ENCODE measurements around the gene CAPZA1.

Gene CAPZA1

DNA sequence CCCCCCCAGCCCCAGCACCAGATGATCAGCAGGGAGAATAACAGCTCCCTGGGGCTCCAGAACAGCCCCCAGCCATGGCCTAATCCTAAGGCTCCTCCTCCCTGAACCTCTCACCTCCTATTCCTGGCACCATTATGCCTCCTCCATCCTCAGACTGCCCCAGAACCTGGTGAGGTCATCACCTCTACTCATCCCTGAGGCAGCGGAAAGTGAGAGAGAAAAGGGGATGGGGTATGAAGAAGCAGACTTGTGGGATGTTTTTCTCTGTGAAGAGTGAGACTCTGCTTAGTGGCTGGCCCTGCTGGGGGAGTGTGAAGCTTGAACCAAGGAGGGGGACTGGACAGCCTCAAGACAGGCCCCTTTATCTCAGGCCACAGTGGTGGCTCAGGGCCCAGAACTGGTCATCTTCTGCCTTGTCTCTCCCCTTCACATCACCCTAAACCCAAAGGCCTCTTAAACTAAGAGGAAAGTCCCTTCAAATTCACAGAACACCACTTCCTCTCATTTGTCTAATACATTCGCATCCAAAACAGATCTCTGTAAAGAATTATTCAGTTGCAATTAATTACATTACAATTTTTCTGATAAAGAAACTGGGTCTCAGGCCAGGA, 97.7 kb downstream of the CAPZA1 start:
- DNase-seq, result no peak

DNA sequence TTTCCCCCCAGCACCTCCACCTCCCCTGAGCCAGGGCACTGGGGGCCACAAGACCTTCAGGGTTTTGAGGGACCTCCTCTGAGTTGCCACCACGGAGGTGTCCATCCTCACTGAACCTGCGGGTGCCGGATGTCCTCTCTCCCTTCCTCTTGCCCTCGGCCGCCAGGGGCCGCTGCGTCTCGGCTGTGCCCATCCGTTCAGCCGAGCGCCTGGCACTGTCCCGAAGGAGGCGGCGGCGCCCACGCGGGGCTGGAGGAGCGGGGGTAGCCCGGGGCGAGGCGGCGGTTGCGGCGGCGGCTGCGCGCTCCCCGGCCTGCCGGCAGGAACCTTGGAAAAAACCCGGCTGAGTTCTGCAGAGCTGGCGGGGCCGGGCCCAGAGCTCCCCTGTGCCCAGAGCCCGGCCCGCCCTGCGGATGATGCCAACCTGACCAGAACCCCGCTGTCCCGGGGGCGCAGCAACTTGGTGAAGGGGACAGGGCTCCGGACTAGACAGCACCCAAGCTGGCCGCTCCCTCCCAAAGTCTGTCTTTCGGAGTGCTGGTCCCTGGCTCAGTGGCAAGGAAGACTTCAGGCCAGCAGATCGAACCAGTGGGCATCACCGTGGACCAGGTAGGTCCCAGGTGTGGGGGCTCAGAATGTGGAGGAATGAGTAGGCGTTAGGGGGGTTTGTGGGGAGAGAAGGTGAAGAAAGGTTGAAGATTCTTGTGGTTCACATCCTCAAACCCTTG, 99.2 kb downstream of the CAPZA1 start:
- peak; percentile 63 for DNase-seq

DNA sequence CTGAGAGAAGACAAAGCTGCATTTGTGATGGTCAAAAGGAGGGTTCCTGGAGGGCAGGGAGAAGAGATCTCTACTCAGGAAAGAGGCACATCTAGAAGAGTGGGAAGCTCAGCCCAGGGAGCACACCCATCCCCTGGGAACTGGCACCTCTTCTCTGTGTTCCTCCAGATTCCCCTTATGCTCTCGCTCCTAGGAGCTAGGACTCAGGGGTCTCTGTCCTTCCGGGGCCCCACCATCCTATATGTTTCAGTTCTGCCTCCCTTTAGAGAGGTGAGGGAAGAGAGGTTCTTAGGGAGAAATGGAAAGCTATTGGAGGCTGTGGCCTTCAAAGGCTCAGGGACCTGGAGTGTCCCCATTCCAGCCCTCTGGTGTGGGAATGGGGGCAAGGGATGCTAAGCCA, 100.1 kb downstream of the CAPZA1 start:
- no peak for DNase-seq

DNA sequence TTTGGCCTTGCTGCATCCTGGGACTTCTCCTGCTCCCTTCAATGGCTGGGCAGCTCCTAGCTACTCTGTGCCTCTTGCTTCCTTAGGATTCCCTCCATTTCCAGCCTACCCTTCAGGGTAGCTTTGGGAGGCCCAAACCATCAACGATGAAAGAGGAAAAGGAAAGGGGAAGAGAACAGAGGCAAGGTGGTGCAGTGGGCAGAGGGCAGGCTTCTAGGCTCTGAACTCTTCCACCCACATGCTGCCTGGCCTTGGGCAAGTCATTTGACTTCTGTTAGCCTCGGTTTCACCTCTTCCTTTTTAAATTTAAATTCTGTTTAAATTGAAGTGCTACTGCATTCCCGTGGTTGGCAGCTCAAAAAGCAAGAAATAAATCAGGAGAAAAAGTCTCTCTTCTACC, 101.2 kb downstream of the CAPZA1 start:
- no peak for DNase-seq
